PFSK-1 (cell line): ENCODE measurements around the gene HTN1.

ENCODE experiments used
- POLR2AphosphoS5 ChIP-seq: IDR thresholded peaks from 2 replicates; pipeline ENCODE4 v1.6.1; 2012; ENCODE audit warnings: low read depth, mild to moderate bottlenecking, control low read depth, low read length, moderate library complexity
- SIN3A ChIP-seq: IDR thresholded peaks from 2 replicates; pipeline ENCODE4 v1.6.1; 2012; ENCODE audit warnings: mild to moderate bottlenecking, low read length, moderate library complexity, borderline replicate concordance; ENCODE audit not compliant: insufficient read depth
- TAF1 ChIP-seq: IDR thresholded peaks from 2 replicates; pipeline ENCODE4 v1.6.1; 2012; ENCODE audit warnings: low read length, control low read depth, borderline replicate concordance; ENCODE audit not compliant: insufficient read depth
- TF ChIP-seq, protein P1 (sequence below), 2 experiments: IDR thresholded peaks; 2 replicates each; pipeline versions ENCODE4 v1.6.1 to v1.8.0; 2011 to 2012; ENCODE audit warnings: low read depth in 2 of 2, low read length in 2 of 2, control low read depth in 1 of 2, inconsistent platforms in 1 of 2, mild to moderate bottlenecking in 1 of 2, moderate library complexity in 1 of 2; ENCODE audit not compliant: insufficient read depth in 1 of 2

DNA sequence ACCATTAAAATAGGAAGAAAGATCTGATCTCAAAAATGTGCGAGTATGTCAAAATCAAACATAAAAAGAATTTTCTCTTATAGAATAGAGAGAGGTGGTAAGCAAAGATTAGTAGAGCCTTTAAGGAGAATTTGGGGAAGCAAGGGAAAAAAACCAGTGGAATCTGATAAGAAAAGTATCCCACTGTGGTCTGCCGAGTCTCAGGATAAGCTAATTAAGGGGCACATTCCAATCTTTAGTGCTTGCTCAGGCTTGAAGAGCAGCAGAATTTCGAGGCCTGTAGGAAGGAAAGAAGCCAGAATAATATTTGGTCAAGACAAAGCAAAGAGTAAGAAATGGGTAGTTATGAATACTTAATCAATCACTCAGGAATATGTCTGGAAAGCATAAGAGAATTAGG is 41.5 kb upstream of the HTN1 start:
- TF ChIP-seq POLR2AphosphoS5 (no peak), SIN3A (no peak), TAF1 (no peak)
- TF ChIP-seq, protein P1, sequence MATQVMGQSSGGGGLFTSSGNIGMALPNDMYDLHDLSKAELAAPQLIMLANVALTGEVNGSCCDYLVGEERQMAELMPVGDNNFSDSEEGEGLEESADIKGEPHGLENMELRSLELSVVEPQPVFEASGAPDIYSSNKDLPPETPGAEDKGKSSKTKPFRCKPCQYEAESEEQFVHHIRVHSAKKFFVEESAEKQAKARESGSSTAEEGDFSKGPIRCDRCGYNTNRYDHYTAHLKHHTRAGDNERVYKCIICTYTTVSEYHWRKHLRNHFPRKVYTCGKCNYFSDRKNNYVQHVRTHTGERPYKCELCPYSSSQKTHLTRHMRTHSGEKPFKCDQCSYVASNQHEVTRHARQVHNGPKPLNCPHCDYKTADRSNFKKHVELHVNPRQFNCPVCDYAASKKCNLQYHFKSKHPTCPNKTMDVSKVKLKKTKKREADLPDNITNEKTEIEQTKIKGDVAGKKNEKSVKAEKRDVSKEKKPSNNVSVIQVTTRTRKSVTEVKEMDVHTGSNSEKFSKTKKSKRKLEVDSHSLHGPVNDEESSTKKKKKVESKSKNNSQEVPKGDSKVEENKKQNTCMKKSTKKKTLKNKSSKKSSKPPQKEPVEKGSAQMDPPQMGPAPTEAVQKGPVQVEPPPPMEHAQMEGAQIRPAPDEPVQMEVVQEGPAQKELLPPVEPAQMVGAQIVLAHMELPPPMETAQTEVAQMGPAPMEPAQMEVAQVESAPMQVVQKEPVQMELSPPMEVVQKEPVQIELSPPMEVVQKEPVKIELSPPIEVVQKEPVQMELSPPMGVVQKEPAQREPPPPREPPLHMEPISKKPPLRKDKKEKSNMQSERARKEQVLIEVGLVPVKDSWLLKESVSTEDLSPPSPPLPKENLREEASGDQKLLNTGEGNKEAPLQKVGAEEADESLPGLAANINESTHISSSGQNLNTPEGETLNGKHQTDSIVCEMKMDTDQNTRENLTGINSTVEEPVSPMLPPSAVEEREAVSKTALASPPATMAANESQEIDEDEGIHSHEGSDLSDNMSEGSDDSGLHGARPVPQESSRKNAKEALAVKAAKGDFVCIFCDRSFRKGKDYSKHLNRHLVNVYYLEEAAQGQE (IDR thresholded peaks at IDR 0.05; ENCODE audit: insufficient read depth in 1 of 2, low read depth in 2 of 2, low read length in 2 of 2): no peak
